ENCODE results near the gene ATP2B3.

ATP2B3 gene

GRCh38 chrX:153533091-153533490 is 15.6 kb downstream of the ATP2B3 start:
- DNase-seq (ENCODE audit: low spot score) = no peak

- DNase-seq (ENCODE audit: low spot score) = no peak
Measured at GRCh38 chrX:153537080-153537479, 19.6 kb downstream of the ATP2B3 start.

- no peak for DNase-seq (ENCODE audit: low spot score)
Measured at GRCh38 chrX:153537526-153538295, 20.3 kb downstream of the ATP2B3 start.

GRCh38 chrX:153538424-153538823 is 21.0 kb downstream of the ATP2B3 start:
- no peak for DNase-seq (ENCODE audit: low spot score)

- DNase-seq (ENCODE audit: low spot score) = peak; percentile 63
Measured at GRCh38 chrX:153539171-153539978, 21.9 kb downstream of the ATP2B3 start.

- DNase-seq (ENCODE audit: low spot score) = no peak
Measured at GRCh38 chrX:153539979-153540358, 22.5 kb downstream of the ATP2B3 start.

- DNase-seq (ENCODE audit: low spot score) = no peak
Measured at GRCh38 chrX:153544727-153545126, 27.3 kb downstream of the ATP2B3 start.

GRCh38 chrX:153546386-153546785 is 28.9 kb downstream of the ATP2B3 start:
- DNase-seq (ENCODE audit: low spot score) = no peak

- DNase-seq (ENCODE audit: low spot score) = no peak
Measured at GRCh38 chrX:153547195-153547594, 29.8 kb downstream of the ATP2B3 start.

GRCh38 chrX:153549231-153549630 is 31.8 kb downstream of the ATP2B3 start:
- DNase-seq (ENCODE audit: low spot score) = no peak

GRCh38 chrX:153549807-153550206 is 32.4 kb downstream of the ATP2B3 start:
- DNase-seq (ENCODE audit: low spot score) = no peak

- DNase-seq (ENCODE audit: low spot score) = peak; percentile 1
Measured at GRCh38 chrX:153551135-153551534, 33.7 kb downstream of the ATP2B3 start.

- peak; percentile 53 for DNase-seq (ENCODE audit: low spot score)
Measured at GRCh38 chrX:153554519-153555167, 37.2 kb downstream of the ATP2B3 start.

GRCh38 chrX:153556767-153557166 is 39.3 kb downstream of the ATP2B3 start:
- no peak for DNase-seq (ENCODE audit: low spot score)

- DNase-seq (ENCODE audit: low spot score) = no peak
Measured at GRCh38 chrX:153557618-153558355, 40.3 kb downstream of the ATP2B3 start.

- no peak for DNase-seq (ENCODE audit: low spot score)
Measured at GRCh38 chrX:153560000-153560399, 42.6 kb downstream of the ATP2B3 start.

GRCh38 chrX:153560466-153560865 is 43.0 kb downstream of the ATP2B3 start:
- no peak for DNase-seq (ENCODE audit: low spot score)

GRCh38 chrX:153561337-153561736 is 43.9 kb downstream of the ATP2B3 start:
- no peak for DNase-seq (ENCODE audit: low spot score)

GRCh38 chrX:153562546-153562945 is 45.1 kb downstream of the ATP2B3 start:
- no peak for DNase-seq (ENCODE audit: low spot score)

- no peak for DNase-seq (ENCODE audit: low spot score)
Measured at GRCh38 chrX:153564047-153564606, 46.7 kb downstream of the ATP2B3 start.

- DNase-seq (ENCODE audit: low spot score) = no peak
Measured at GRCh38 chrX:153565996-153566580, 48.6 kb downstream of the ATP2B3 start.
